Lung (tissue), 12 donors: Measurements from ENCODE around the gene TENM3. TPM values are rescaled to one million over a fixed set of nuclear protein-coding genes. Genes with fewer than 3 reads are reported as not detected.

Experiments
- ATAC-seq: fragments of 200-7000 bp; cut with Tn5 transposase; one replicate; pipeline ENCODE4 v1.9.1; 2020; ENCODE audit warnings: moderate number of reproducible peaks; ENCODE audit not compliant: insufficient read depth, low FRiP score
- DNase-seq, 3 donors: peaks; one replicate each; pipeline ENCODE4 v3.0.0-alpha.2; 2013 to 2017
- H3K27ac ChIP-seq, 2 donors: one replicate each; pipeline ENCODE4 v1.5.1; 2013; ENCODE audit warnings: mild to moderate bottlenecking in 2 of 2, moderate library complexity in 2 of 2, control low read depth in 1 of 2, inconsistent platforms in 1 of 2, low read depth in 1 of 2, low read length in 1 of 2
- H3K27me3 ChIP-seq, 3 donors: one replicate each; pipeline ENCODE4 v1.5.1; 2013; ENCODE audit warnings: low read length in 2 of 3; ENCODE audit not compliant: control insufficient read depth in 3 of 3, insufficient read depth in 3 of 3
- H3K36me3 ChIP-seq, 4 donors: one replicate each; pipeline ENCODE4 v1.5.1; 2013; ENCODE audit warnings: low read length in 4 of 4, mild to moderate bottlenecking in 1 of 4, moderate library complexity in 1 of 4; ENCODE audit not compliant: control insufficient read depth in 4 of 4, insufficient read depth in 4 of 4
- H3K4me1 ChIP-seq, 5 donors: one replicate each; pipeline ENCODE4 v1.5.1; 2013; ENCODE audit warnings: low read length in 5 of 5, mild to moderate bottlenecking in 2 of 5, moderate library complexity in 1 of 5; ENCODE audit not compliant: control insufficient read depth in 5 of 5, insufficient read depth in 5 of 5
- H3K4me3 ChIP-seq: one replicate; pipeline ENCODE4 v1.5.1; 2013; ENCODE audit warnings: mild to moderate bottlenecking, control low read depth, moderate library complexity
- H3K9ac ChIP-seq, 2 donors: one replicate each; pipeline ENCODE4 v1.5.1; 2013; ENCODE audit warnings: low read length in 2 of 2, control low read depth in 1 of 2; ENCODE audit not compliant: insufficient read depth in 1 of 2
- H3K9me3 ChIP-seq, 4 donors: one replicate each; pipeline ENCODE4 v1.5.1; 2013; ENCODE audit warnings: low read length in 3 of 4, mild to moderate bottlenecking in 1 of 4, moderate library complexity in 1 of 4; ENCODE audit not compliant: control insufficient read depth in 4 of 4, insufficient read depth in 3 of 4
- WGBS, 2 donors: extraction: QIAGEN DNeasy Blood & Tissue Kit; methylation state at CpG; one replicate each; pipeline ENCODE4 v1.1.7; 2013; 5-methylcytosine and 5-hydroxymethylcytosine counted together
- polyA plus RNA-seq, 2 donors: library from polyadenylated mRNA; stranded (reverse); fragments of 200-250 nt; gene quantifications; one replicate each; pipeline ENCODE4 v1.2.1, GENCODE V29; 2013
- total RNA-seq, 2 donors: library from RNA; depleted of rRNA in 1 of 2; stranded (reverse); fragments of >200 nt in 1 of 2; gene quantifications; one replicate each; pipeline ENCODE4 v1.2.1, GENCODE V29; 2014 to 2021
- TF ChIP-seq, protein P1 (sequence below): IDR thresholded peaks from 2 replicates; pipeline ENCODE4 v1.5.1; 2012; ENCODE audit warnings: mild to moderate bottlenecking; ENCODE audit errors: control extremely low read depth, extremely low read depth
- donor health status: control.
- donor health status: control.
- donor health status: Bipolar disorder and iron deficiency.
- donor health status: healthy.
- donor health status: DM: yes; HTN: yes; CAD: no.

TENM3 gene
- total and polyA plus RNA-seq, 4 donors: 0.14 to 5.3 (median 2.2) TPM

DNA sequence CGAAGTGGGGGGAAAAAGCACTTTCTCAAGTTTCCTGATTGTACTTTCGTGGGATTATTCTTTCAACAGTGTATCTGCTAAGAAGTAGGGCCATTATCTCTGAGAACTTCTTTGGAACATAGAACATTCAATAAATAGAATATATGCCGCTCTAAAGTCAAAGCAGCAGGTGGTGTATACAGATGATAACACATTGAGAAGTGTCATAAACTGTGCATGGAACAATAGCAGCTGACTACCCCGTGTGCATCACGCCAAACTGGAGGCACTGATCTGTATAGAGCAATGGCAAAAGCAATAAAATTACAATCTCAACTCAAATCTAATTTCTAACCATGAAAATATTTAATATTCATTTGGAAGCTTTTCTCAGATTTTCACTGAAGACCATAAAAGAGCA lies 498.7 kb downstream of the TENM3 start:
- WGBS, 2 donors: 90 to 92% methylated on average over 5 of the region's 5 CpGs
- no peak overlapping the region for H3K9ac ChIP-seq
- no peak overlapping the region for H3K27ac ChIP-seq
- no peak for ATAC-seq
- H3K9me3 ChIP-seq: peaks cover 0 to 4% (median 2%) of the 10 kb centered on the region in 4 donors
- no peaks in the 10 kb centered on the region for H3K36me3 ChIP-seq
- no peaks in the 10 kb centered on the region for H3K27me3 ChIP-seq
- H3K4me1 ChIP-seq: peaks cover 0 to 14% (median 4%) of the 10 kb centered on the region in 5 donors
- TF ChIP-seq, protein P1, sequence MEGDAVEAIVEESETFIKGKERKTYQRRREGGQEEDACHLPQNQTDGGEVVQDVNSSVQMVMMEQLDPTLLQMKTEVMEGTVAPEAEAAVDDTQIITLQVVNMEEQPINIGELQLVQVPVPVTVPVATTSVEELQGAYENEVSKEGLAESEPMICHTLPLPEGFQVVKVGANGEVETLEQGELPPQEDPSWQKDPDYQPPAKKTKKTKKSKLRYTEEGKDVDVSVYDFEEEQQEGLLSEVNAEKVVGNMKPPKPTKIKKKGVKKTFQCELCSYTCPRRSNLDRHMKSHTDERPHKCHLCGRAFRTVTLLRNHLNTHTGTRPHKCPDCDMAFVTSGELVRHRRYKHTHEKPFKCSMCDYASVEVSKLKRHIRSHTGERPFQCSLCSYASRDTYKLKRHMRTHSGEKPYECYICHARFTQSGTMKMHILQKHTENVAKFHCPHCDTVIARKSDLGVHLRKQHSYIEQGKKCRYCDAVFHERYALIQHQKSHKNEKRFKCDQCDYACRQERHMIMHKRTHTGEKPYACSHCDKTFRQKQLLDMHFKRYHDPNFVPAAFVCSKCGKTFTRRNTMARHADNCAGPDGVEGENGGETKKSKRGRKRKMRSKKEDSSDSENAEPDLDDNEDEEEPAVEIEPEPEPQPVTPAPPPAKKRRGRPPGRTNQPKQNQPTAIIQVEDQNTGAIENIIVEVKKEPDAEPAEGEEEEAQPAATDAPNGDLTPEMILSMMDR: no peak
- H3K4me3 ChIP-seq: no peak overlapping the region
- DNase-seq: no peak

DNA sequence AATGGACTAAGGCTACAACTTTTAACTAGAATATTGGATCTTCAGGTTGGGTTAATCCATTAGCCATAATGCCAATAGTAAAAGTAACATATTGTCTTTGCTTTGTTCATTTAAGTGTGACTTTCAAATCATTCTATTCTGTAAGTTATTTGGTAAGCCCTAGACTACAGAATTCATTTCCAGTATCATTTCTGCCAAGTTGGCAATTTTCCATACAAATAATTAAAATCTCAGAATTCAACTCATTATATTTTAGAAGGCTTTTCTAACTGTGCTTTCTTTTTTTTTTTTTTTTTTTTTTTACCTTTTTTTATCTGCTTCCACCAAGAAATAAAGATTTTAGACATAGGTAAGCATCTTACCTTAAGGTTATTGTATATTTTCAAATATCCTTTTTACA lies 500.6 kb downstream of the TENM3 start:
- no peak overlapping the region for H3K4me3 ChIP-seq

DNA sequence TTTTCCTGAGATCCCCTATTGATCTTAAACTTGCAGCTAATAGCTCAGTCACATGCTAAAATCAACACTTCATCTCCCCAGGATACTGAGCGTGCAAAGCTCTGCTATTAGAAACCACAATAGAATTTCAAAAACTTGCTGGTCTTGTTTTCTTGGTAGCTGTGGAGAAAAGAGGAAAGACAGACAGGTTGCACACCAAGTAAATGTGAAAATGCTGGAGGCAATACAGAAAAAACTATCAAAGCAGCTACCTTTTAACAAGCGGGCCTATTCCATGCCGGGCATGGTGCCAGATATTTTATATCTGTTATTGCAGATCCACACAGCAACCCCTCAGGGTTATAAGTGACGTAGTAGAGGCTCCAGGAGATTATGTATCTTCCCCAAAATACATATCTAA lies 502.0 kb downstream of the TENM3 start:
- WGBS, 2 donors: 52 to 60% methylated on average over 4 of the region's 4 CpGs
- no peak overlapping the region for H3K27ac ChIP-seq
- H3K9ac ChIP-seq: no peak overlapping the region
- TF ChIP-seq, protein P1: no peak
- H3K36me3 ChIP-seq: no peaks in the 10 kb centered on the region
- H3K27me3 ChIP-seq: no peaks in the 10 kb centered on the region
- H3K9me3 ChIP-seq: peaks cover 0 to 4% (median 2%) of the 10 kb centered on the region in 4 donors
- no peak overlapping the region for H3K4me3 ChIP-seq
- no peaks in the 10 kb centered on the region for H3K4me1 ChIP-seq
- DNase-seq: peak in 2 of 3 donors; percentile 46 to 47
- no peak for ATAC-seq

More for the DNA sequence above, 500.6 kb downstream of the TENM3 start:
- H3K4me1 ChIP-seq: no peaks in the 10 kb centered on the region
- ATAC-seq (no peak), DNase-seq (no peak)
- H3K9me3 ChIP-seq: peaks cover 0 to 4% (median 2%) of the 10 kb centered on the region in 4 donors
- H3K27ac ChIP-seq: no peak overlapping the region
- TF ChIP-seq, protein P1: no peak
- H3K36me3 ChIP-seq: no peaks in the 10 kb centered on the region
- H3K27me3 ChIP-seq: no peaks in the 10 kb centered on the region
- no peak overlapping the region for H3K9ac ChIP-seq

DNA sequence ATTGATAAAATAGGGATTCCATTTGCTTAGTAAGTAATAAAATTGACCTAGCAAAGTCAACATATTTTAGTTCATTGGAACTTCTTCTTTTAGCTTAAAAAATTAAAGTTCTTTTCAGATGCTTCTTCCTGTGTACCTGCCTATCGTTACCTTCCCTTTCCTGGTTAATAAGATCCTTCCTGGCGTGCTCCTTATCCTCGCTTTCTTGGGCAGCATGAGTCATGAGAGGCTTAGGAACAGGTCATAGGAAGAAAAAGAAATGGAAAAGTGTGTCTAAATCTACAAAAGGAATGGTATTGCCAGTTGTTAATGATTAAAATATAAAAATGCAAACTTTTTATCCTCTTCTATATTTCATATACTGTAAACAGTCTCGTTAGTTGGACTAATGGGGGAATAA lies 503.7 kb downstream of the TENM3 start:
- Histone ChIP-seq H3K4me1 (no peaks in the 10 kb centered on the region), H3K36me3 (no peaks in the 10 kb centered on the region), H3K9me3 (peaks cover 0 to 4% (median 2%) of the 10 kb centered on the region in 4 donors), H3K27ac (no peak overlapping the region), H3K27me3 (no peaks in the 10 kb centered on the region), H3K4me3 (no peak overlapping the region), H3K9ac (no peak overlapping the region)
- TF ChIP-seq, protein P1: no peak
- ATAC-seq (no peak), DNase-seq (no peak)
- WGBS, 2 donors: 89 to 91% methylated on average over 4 of the region's 4 CpGs
